Memory B cell (primary cell): Measurements from ENCODE around the gene HMGCS1.

Experiments
- ATAC-seq: fragments of 150-1000 bp; cut with Tn5 transposase; 2 replicates; pipeline ENCODE4 v1.10.0; 2021; ENCODE audit warnings: low read depth, mild to moderate bottlenecking, moderate library complexity
- DNase-seq, 2 donors: peaks; one replicate each; pipeline ENCODE4 v3.0.0; 2022; ENCODE audit warnings: low spot score in 2 of 2
- H3K27ac Mint-ChIP-seq: one replicate; pipeline ENCODE4 v1.8.0; 2022; ENCODE audit warnings: mild to moderate bottlenecking, moderate library complexity, mixed read lengths
- H3K27me3 Mint-ChIP-seq: one replicate; pipeline ENCODE4 v1.8.0; 2022; ENCODE audit warnings: mixed read lengths
- H3K36me3 Mint-ChIP-seq: one replicate; pipeline ENCODE4 v1.8.0; 2022; ENCODE audit warnings: mild to moderate bottlenecking, mixed read lengths
- H3K4me1 Mint-ChIP-seq: one replicate; pipeline ENCODE4 v1.8.0; 2022; ENCODE audit warnings: mixed read lengths
- H3K4me3 Mint-ChIP-seq: one replicate; pipeline ENCODE4 v1.8.0; 2022; ENCODE audit warnings: mild to moderate bottlenecking, moderate library complexity, mixed read lengths
- H3K9me3 Mint-ChIP-seq: one replicate; pipeline ENCODE4 v1.8.0; 2022; ENCODE audit warnings: mixed read lengths

HMGCS1 gene

DNA sequence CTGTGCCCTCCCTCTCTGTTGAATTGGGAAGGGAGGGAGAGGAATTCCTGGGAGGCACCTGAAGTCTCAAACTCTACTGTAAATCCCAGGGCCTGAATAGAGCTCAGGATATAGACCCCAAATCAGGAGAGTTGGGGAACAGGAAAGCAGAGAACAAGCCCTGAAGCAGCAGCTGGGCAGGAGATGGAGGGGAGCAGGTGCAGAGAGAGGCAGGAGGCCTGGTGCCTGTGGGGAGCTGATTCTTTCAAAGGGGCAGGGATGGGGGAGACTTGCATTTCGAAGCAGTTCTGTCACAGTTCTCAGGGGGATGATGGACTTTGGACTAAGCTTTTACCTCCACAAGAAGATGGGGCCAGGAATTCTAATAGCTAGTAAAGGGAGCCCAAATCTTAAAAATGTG lies 71.0 kb downstream of the HMGCS1 start:
- H3K27me3 Mint-ChIP-seq, result peaks cover 28% of the 10 kb centered on the region
- ATAC-seq, result no peak
- DNase-seq, result no peak
- H3K27ac Mint-ChIP-seq, result no peak overlapping the region
- peaks cover 4% of the 10 kb centered on the region for H3K4me1 Mint-ChIP-seq
- H3K4me3 Mint-ChIP-seq, result no peak overlapping the region
- H3K36me3 Mint-ChIP-seq, result no peaks in the 10 kb centered on the region
- no peaks in the 10 kb centered on the region for H3K9me3 Mint-ChIP-seq
